ENCODE results near the gene GLE1. TPM values are rescaled to one million over a fixed set of nuclear protein-coding genes. Genes with fewer than 3 reads are reported as not detected.
A peak's percentile ranks its signal among the peaks of the same experiment; 100 is the strongest.

The GLE1 gene
- polyA plus RNA-seq, 3 donors, result 16.0 to 31.2 (median 22.2) TPM

DNA sequence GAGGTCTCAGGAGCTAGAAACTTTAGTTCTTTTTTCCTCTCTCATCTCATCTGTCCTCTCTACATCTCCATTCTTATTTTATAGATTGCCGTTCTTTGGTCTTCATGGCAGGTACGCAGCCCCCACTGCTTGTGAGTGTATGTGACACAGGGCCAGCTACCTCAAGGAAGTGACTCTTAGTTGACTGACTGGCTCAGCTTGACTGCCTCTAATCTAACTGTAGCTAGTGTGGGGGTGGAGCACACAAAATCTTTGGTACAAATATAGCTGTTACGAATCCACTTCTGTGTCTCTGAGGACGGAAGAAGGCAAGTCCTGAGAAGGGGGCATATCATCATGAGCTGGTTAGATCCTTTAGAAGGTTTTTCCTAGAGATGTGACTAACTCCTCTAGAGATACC is 28.1 kb downstream of the GLE1 start:
- no peak for DNase-seq
- H3K36me3 Mint-ChIP-seq, result peaks cover 63 to 97% of the 10 kb centered on the region in 2 donors
- TF ChIP-seq CTCF (IDR thresholded peaks at IDR 0.05), result no peak
- intact Hi-C loops (cut with micrococcal nuclease), result no loop called here
- Histone ChIP-seq H3K9ac (ENCODE audit: insufficient read depth, low read length, poor library complexity, severe bottlenecking) (no peak overlapping the region), H3K4me1 (ENCODE audit: control insufficient read depth in 1 of 2, insufficient read depth in 2 of 2, low read length in 2 of 2) (no peaks in the 10 kb centered on the region), H3K4me3 (replicated peaks in 1 of 3; ENCODE audit: low read depth in 2 of 3, low read length in 3 of 3) (no peak overlapping the region), H3K9me3 (replicated peaks in 1 of 2; ENCODE audit: control insufficient read depth in 1 of 2, insufficient read depth in 1 of 2, low read length in 2 of 2) (no peaks in the 10 kb centered on the region), H3K36me3 (replicated peaks in 1 of 2; ENCODE audit: control insufficient read depth in 1 of 2, insufficient read depth in 2 of 2, low read length in 2 of 2) (peaks cover 73 to 94% of the 10 kb centered on the region in 2 donors), H4K20me1 (ENCODE audit: insufficient read depth, low read length) (no peaks in the 10 kb centered on the region), H3K27me3 (ENCODE audit: control insufficient read depth in 2 of 2, insufficient read depth in 2 of 2, low read length in 2 of 2) (no peaks in the 10 kb centered on the region), H3K4me2 (replicated peaks; ENCODE audit: extremely low read depth, low read length, poor library complexity, severe bottlenecking) (no peak overlapping the region), H3K79me2 (ENCODE audit: insufficient read depth, low read length) (no peaks in the 10 kb centered on the region), H2AFZ (ENCODE audit: insufficient read depth, low read depth, low read length, poor library complexity, severe bottlenecking) (no peak overlapping the region), H3K27ac (ENCODE audit: low read depth in 1 of 2, low read length in 2 of 2) (no peak overlapping the region)
- no peaks in the 10 kb centered on the region for H3K4me1 Mint-ChIP-seq
- no CpG with 5 or more reads among the region's 4 CpGs for WGBS (ENCODE audit: insufficient coverage)
- no peak overlapping the region for H3K4me3 Mint-ChIP-seq
- no peaks in the 10 kb centered on the region for H3K9me3 Mint-ChIP-seq
- H3K27ac Mint-ChIP-seq, result peak overlapping the region in 1 of 7 donors; percentile 40
- peaks cover 0 to 4% (median 0%) of the 10 kb centered on the region in 3 donors for H3K27me3 Mint-ChIP-seq (ENCODE audit: low read depth in 3 of 3)

DNA sequence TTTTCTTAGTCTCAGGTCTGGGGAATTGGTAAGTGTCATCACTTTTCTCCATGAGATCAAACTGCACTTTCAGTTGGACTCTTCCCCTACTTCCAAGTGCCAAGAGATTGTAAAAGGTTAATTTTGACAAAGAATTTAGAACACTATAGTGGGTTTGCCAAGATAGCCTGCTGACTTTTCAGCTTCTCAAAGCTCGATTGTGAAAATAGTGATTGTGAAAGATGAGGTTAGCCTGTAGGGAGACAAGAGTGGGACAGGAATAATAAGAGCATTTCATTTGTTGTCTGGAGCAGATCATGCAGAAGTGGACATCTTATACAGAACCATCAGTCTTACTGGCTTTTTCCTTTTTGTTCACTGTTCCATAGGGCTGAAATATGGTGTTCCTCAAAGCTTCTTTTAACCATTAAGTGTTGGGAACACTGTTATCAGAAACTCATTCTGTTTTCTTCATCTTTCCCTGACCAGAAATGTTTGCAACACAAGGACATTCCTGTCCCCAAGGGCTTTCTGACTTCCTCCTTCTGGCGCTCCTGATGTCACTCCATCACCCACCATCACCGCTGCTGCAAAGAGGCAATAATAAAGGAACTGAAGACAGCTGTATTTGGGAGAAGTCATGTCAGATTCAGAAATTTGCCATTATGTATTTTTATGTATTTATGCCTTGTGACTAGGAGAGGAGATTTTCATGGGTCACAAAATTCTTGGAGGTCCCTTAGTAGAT is 36.3 kb downstream of the GLE1 start:
- Histone ChIP-seq H3K4me2 (replicated peaks; ENCODE audit: extremely low read depth, low read length, poor library complexity, severe bottlenecking) (no peak overlapping the region), H3K27ac (ENCODE audit: low read depth in 1 of 2, low read length in 2 of 2) (peak overlapping the region in 1 of 2 donors; percentile 38), H4K20me1 (ENCODE audit: insufficient read depth, low read length) (no peaks in the 10 kb centered on the region), H3K4me3 (replicated peaks in 1 of 3; ENCODE audit: low read depth in 2 of 3, low read length in 3 of 3) (no peak overlapping the region), H3K27me3 (ENCODE audit: control insufficient read depth in 2 of 2, insufficient read depth in 2 of 2, low read length in 2 of 2) (no peaks in the 10 kb centered on the region), H3K36me3 (replicated peaks in 1 of 2; ENCODE audit: control insufficient read depth in 1 of 2, insufficient read depth in 2 of 2, low read length in 2 of 2) (peaks cover 67 to 79% of the 10 kb centered on the region in 2 donors), H3K4me1 (ENCODE audit: control insufficient read depth in 1 of 2, insufficient read depth in 2 of 2, low read length in 2 of 2) (no peaks in the 10 kb centered on the region), H3K79me2 (ENCODE audit: insufficient read depth, low read length) (no peaks in the 10 kb centered on the region), H3K9me3 (replicated peaks in 1 of 2; ENCODE audit: control insufficient read depth in 1 of 2, insufficient read depth in 1 of 2, low read length in 2 of 2) (no peaks in the 10 kb centered on the region), H3K9ac (ENCODE audit: insufficient read depth, low read length, poor library complexity, severe bottlenecking) (no peak overlapping the region), H2AFZ (ENCODE audit: insufficient read depth, low read depth, low read length, poor library complexity, severe bottlenecking) (no peak overlapping the region)
- H3K4me3 Mint-ChIP-seq, result no peak overlapping the region
- WGBS (ENCODE audit: insufficient coverage), result 20% methylated on average over 1 of the region's 3 CpGs
- H3K36me3 Mint-ChIP-seq, result peaks cover 69 to 80% of the 10 kb centered on the region in 2 donors
- TF ChIP-seq CTCF (IDR thresholded peaks at IDR 0.05), result no peak
- H3K9me3 Mint-ChIP-seq, result no peaks in the 10 kb centered on the region
- peaks cover 12% of the 10 kb centered on the region for H3K4me1 Mint-ChIP-seq
- H3K27ac Mint-ChIP-seq, result peak overlapping the region in 6 of 7 donors; percentile 20 to 78 (median 26)
- no peak for DNase-seq
- no peaks in the 10 kb centered on the region for H3K27me3 Mint-ChIP-seq (ENCODE audit: low read depth in 3 of 3)
- intact Hi-C loops (cut with micrococcal nuclease), result no loop called here

Data from CD14-positive monocyte (primary cell).